ENCODE results near the gene MIS18A.
"Not testable (repeated sequence)": the region's sequence is repeated elsewhere in the genome, so short reads cannot be mapped to it uniquely, and the experiment has no call there.

The MIS18A gene, protein sequence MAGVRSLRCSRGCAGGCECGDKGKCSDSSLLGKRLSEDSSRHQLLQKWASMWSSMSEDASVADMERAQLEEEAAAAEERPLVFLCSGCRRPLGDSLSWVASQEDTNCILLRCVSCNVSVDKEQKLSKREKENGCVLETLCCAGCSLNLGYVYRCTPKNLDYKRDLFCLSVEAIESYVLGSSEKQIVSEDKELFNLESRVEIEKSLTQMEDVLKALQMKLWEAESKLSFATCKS

GRCh38 chr21:32278518-32279376 lies at the start of gene MIS18A:
MIS18A (minus strand) TSS chr21:32279049; CDS start chr21:32279014, 35 bp downstream.
- peak; percentile 85 to 91 for DNase-seq

- DNase-seq, result no peak
Measured at GRCh38 chr21:32328595-32328994, 49.7 kb upstream of the MIS18A start.

DNA sequence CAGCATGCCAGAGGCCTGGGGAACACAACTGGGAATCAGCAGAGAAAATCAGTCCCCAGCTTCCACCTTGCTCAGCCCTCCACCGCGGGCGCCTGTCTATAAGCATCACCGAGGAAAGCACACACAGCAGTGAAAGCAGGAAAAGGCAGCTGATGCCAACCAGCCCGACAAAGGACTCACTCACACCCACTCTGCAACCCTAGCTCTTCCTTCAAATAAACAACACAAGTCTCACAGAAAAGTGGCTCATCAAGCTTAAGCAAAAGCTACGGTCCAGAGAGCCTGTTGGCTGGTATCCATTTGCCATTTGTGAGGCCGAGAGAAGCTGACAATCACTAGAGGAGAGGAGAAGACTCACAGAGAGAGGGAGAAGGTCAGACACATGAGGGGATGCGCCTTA lies 46.9 kb upstream of the MIS18A start:
- no peak for DNase-seq

GRCh38 chr21:32322676-32323075 lies 43.8 kb upstream of the MIS18A start:
- no peak for DNase-seq

GRCh38 chr21:32322103-32322502 lies 43.3 kb upstream of the MIS18A start:
- DNase-seq, result no peak

DNA sequence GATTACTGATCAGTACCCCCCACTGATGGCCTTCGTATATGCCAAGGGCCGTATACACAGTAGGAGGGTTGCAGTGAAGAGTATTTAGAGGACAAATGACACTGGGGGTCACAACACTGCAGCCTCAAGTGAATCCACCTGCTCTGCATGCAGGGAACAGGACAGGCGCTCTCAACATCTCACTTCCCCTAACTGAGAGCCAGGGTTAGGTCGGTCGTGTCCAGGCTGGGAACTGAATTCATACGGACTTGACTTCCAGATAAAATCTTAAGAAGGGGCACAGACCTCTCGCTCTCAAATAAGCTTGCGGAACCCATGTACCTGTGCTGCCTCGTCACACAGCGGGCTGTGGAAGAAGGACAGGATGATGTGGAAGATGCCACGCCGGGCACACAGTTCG lies 42.6 kb upstream of the MIS18A start:
- DNase-seq, result no peak

GRCh38 chr21:32320726-32321125 lies 41.9 kb upstream of the MIS18A start:
- DNase-seq, result no peak

DNA sequence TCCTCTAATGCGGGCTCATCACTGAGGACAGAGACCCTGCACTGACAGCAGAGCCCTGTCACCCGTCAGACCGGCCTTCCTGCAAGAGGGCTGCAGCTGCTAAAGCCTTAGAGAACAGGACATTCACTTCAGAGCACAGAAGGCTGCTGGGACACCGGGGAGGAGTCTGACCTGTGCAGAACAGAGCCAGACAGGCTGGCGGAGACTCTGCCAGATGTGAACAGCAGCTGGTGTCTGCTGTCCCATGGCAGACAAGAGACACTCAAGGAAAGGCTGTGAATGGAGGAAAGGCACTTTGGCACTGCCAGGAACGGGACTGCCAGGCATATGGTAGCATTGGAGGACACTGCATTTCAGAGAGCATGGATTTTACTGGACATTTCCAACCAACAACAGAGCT lies 41.2 kb upstream of the MIS18A start:
- DNase-seq, result no peak

DNA sequence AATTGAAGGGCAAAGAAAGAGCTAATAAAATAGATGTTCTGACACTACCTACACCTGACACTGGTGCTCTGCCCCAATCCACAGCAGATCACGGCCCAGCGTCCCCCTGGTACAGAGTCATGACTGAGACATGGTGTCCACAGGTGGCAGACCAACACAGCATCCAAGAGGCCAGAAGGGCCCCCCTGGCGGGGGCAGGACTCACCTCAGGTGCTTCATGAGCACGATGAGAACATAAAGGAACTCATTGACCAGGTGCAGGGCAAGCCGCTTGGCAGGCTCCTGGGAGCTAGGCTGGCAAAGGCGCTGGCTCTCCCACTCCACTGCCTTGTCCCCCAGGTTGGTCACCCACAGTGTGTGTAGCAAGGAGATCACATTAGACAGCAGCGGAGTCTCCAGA lies 40.2 kb upstream of the MIS18A start:
- no peak for DNase-seq

DNA sequence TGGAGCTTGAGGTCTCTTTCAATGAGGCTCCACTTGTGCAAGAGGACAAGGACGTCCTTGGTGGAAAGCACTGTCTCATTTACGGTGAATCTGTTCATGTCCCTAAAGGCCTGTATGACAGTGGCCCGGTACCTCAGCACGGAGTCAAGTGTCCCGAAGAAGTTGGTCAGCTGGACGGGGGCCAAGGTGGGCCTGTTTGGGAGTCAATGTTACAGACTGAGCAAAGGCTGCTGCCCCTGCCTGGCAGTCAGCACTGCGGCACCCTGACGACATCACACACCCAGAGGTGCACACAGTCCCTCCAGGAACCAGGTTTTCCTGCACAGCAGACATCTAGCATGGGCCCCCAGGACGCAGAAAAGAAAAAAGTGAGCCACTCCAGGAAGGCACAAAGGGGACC lies 38.9 kb upstream of the MIS18A start:
- no peak for DNase-seq

GRCh38 chr21:32316361-32317215 lies 37.7 kb upstream of the MIS18A start:
- DNase-seq, result no peak

DNA sequence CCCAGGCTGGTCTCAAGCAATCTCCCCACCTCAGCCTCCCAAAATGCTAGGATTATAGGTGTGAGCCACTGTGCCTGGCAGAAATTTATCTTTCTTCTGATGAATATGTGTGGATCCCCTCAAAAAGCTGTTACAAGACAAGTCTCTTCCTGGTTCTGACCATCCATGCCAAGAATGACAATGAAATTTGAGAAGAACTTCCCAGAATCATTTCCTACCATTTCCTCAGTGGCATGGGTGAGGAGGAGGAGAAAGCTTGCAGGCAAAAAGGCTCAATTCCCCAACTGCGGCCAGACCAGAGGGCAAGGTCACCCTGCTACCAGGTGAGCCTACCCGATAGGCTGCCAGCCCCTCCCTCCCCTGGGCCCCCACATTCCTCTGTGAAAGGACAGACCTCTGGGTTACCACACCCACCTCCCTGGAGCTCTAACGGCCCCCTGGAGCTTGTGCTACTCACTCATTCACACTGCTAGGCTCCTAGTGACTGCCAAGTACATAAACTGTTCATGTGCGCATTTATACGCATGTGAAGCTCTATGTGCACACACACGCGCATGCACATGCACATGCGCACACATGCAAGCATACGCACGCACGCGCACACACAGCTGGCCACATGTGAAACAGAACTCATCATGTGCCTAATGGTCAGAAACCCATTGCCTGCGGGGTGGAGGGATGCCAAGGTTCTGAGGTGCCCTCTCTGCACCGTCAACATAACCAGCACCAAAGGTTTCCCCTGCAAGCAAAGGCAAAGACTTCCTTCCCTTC lies 36.8 kb upstream of the MIS18A start:
- DNase-seq, result no peak

GRCh38 chr21:32314806-32315205 lies 36.0 kb upstream of the MIS18A start:
- no peak for DNase-seq

- no peak for DNase-seq
Measured at GRCh38 chr21:32312976-32313375, 34.1 kb upstream of the MIS18A start.

GRCh38 chr21:32312326-32312725 lies 33.5 kb upstream of the MIS18A start:
- no peak for DNase-seq

GRCh38 chr21:32311621-32312020 lies 32.8 kb upstream of the MIS18A start:
- DNase-seq, result no peak

DNA sequence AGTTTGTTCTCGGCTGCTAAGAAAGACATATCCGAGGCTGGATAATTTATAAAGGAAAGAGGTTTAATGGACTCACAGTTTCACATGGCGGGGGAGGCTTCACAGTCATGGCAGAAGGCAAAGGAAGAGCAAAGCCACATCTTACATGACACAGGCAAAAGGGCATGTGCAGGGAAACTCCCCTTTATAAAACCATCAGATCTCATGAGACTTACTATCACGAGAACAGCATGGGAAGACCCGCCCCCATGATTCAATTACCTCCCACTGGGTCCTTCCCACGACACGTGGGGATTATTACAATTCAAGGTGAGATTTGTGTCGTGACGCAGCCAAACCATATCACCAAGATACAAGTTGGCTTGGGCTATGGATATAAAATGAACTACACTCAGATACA lies 32.1 kb upstream of the MIS18A start:
- not testable (repeated sequence) for DNase-seq

GRCh38 chr21:32309906-32310460 lies 31.1 kb upstream of the MIS18A start:
- no peak for DNase-seq

DNA sequence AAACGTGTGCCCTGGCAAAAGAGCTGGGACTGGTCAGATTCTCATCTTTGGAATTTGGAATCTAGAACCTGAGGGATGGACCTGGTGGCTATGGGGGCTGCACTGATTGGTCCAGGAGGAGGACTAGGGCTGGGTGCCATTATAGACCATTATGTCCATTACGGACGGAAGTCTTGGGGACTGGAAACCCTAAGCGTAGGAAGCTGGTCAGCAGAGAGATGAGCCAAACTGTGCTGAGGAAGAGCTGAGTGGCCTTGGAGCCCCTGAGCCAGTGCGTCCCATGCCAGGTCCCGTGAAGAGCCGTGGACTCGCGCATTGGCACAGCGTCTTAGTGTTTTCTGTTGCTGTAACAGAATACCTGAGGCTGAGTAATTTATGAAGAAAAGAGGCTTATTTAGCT lies 29.8 kb upstream of the MIS18A start:
- DNase-seq, result no peak

GRCh38 chr21:32307706-32308105 lies 28.9 kb upstream of the MIS18A start:
- DNase-seq, result no peak

- DNase-seq, result no peak
Measured at GRCh38 chr21:32306021-32306780, 27.4 kb upstream of the MIS18A start.

- no peak for DNase-seq
Measured at GRCh38 chr21:32304998-32305397, 26.1 kb upstream of the MIS18A start.

All from NCI-H2081 (cell line).